GM18526 (cell line): ENCODE results near the gene CEP95.

Source experiments
- POLR2A ChIP-seq: IDR thresholded peaks from 3 replicates; pipeline ENCODE4 v1.6.1; 2011; ENCODE audit not compliant: insufficient read length; ENCODE audit errors: extremely low read depth

The CEP95 gene

GRCh38 chr17:64506576-64507412 lies at the start of gene CEP95:
CEP95 (plus strand) TSS chr17:64506977; CDS start chr17:64507098, 121 bp downstream.
- TF ChIP-seq POLR2A = peak; percentile 84

GRCh38 chr17:64457156-64457555 lies 49.6 kb upstream of the CEP95 start:
- no peak for TF ChIP-seq POLR2A

GRCh38 chr17:64458756-64459155 lies 48.0 kb upstream of the CEP95 start:
- no peak for TF ChIP-seq POLR2A

- TF ChIP-seq POLR2A = no peak
Observed at GRCh38 chr17:64459284-64459747, 47.5 kb upstream of the CEP95 start.

- TF ChIP-seq POLR2A = no peak
Observed at GRCh38 chr17:64460955-64461354, 45.8 kb upstream of the CEP95 start.

- TF ChIP-seq POLR2A = no peak
Observed at GRCh38 chr17:64461788-64462187, 45.0 kb upstream of the CEP95 start.

- TF ChIP-seq POLR2A = no peak
Observed at GRCh38 chr17:64466019-64466735, 40.6 kb upstream of the CEP95 start.

GRCh38 chr17:64470625-64471024 lies 36.2 kb upstream of the CEP95 start:
- TF ChIP-seq POLR2A = no peak

- no peak for TF ChIP-seq POLR2A
Observed at GRCh38 chr17:64471440-64471839, 35.3 kb upstream of the CEP95 start.

GRCh38 chr17:64472564-64472963 lies 34.2 kb upstream of the CEP95 start:
- no peak for TF ChIP-seq POLR2A

GRCh38 chr17:64477849-64478248 lies 28.9 kb upstream of the CEP95 start:
- no peak for TF ChIP-seq POLR2A

GRCh38 chr17:64480951-64481350 lies 25.8 kb upstream of the CEP95 start:
- no peak for TF ChIP-seq POLR2A

GRCh38 chr17:64484380-64484779 lies 22.4 kb upstream of the CEP95 start:
- no peak for TF ChIP-seq POLR2A

GRCh38 chr17:64488301-64488700 lies 18.5 kb upstream of the CEP95 start:
- TF ChIP-seq POLR2A = no peak

GRCh38 chr17:64491034-64491860 lies 15.5 kb upstream of the CEP95 start:
- no peak for TF ChIP-seq POLR2A
